Pons (tissue), 1 donor: ENCODE data around the gene ATG9B.
"Not testable (repeated sequence)": the region's sequence is repeated elsewhere in the genome, so short reads cannot be mapped to it uniquely, and the experiment has no call there.

Experiments
- DNase-seq: peaks from one replicate; pipeline ENCODE4 v3.0.0-alpha.2; 2016; ENCODE audit warnings: low spot score

The ATG9B gene

DNA sequence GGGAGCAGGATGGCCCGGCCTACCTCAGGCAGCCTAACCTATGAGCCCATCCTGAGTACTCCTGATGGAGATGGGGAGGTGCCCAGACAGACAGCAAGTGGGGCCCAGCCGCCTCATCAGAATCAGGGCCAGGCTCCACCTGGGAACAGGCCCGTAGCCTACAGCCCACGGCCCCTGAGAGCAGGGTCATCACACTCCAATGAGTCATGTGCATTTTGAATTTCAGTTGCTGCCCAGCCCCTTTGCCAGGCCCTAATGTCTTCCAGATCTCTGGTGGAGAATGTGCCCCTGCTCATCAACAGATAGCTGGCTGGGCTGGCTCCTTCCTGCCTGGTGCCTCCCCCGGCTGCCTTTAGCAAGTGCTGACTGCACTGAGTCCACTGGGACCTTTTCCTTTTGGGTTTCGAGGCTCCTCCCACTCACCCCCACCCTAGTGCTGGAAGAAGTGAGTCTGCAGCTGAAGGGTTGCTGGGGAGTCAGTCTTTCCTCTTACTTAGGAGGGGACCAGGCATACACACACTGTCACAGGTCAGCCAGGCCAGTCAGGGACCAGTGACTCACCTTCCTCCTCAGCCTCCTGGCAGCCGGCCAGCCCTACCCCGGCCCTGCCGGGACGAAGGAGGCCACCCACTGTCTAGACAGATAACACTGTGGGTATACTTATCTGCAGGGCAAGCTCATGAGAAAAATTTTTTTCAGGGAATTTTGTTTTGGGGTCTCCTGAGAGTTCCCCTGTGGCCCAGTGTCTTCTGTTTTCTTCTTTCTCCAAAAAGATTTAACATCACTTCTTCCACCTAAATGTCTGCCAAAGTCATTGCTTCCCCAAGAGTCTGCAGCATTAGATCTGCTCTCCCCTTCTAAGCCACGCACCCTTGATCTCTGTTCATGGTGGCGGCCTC lies 14.9 kb upstream of the ATG9B start:
- DNase-seq = no peak

DNA sequence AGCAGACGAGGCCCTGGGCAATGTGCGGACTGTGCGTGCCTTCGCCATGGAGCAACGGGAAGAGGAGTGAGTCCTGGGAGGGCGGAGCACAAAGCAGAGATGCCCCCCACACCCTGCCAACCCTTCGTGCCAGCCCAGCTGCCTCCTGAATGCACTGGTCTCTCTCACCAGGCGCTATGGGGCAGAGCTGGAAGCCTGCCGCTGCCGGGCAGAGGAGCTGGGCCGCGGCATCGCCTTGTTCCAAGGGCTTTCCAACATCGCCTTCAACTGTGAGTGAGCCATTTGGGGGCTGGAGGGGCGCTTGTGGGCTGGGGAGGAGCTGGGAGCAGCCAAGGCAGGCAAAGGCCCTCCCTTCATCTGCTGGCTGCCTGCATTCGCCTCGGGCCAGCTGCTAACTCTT lies 11.6 kb upstream of the ATG9B start:
- no peak for DNase-seq

DNA sequence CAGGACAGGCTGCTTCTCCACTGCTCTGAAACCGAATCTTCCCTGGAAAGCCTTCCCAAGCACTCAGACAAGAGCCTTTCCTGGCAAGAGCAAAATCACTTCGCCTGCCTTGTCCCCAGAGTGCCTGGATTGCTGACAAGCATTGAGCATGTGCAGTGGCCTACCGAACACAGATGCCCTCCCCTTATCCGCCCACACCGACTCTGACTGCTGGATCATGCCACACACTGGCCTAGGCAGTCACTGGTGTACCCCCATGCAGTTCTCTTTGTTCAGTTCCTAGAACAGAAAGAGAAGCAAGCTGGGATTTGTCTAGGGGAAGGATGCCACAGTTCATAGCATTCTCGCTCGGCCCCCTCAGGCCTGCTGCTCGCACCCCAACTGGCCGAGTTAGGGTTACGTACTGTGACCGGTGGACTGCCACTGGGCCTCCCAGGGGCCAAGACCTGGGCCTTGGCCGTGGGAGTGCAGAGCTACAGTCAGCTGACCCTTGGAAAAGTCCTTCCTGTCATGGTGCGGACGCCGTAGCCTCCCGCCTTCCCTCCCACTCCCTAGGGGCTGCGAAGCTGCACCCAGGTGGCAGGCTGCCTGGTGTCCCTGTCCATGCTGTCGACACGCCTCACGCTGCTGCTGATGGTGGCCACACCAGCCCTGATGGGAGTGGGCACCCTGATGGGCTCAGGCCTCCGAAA lies 10.9 kb upstream of the ATG9B start:
- no peak for DNase-seq

DNA sequence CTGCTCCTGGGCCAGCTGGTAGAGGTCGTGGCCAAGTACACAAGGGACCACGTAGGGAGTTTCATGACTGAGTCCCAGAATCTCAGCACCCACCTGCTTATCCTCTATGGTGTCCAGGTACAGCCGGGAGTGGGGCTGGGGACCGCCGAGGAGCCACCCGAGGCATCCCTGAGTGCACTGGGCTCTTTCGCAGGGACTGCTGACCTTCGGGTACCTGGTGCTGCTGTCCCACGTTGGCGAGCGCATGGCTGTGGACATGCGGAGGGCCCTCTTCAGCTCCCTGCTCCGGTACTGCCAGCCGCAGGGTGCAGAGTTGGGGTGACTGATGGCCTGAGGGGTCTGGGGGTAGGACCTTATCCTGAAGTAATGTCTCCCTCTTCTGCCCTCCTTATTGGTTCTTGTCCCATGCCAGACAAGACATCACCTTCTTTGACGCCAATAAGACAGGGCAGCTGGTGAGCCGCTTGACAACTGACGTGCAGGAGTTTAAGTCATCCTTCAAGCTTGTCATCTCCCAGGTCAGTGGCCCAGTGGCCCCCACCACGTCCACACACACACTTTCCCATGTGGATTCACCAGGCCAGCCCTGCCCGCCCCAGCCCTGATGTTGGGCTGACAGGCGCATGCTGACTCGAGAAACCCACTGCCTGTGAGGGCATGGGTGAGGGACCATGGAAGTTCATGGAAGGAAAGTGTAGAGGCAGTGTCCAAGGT lies 10.2 kb upstream of the ATG9B start:
- no peak for DNase-seq

DNA sequence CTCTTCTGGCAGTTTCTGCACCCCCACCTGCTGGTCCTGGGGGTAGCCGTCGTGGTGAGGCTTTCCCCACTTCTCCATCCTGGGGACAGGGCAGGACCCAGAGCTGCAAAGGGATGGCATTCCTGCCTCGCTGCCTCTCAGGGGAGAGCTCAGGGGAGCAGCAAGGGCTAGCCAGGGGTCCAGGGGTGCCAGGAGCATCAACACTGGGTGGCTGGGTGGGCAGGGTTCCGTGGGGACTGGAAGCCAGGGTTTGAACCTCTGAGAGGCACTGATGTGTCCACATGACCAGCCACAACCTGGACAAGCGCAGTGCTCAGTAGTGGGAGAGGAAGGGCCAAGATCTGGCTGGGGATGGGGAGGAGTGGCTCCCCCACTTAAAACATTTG lies 9.6 kb upstream of the ATG9B start:
- DNase-seq = no peak

DNA sequence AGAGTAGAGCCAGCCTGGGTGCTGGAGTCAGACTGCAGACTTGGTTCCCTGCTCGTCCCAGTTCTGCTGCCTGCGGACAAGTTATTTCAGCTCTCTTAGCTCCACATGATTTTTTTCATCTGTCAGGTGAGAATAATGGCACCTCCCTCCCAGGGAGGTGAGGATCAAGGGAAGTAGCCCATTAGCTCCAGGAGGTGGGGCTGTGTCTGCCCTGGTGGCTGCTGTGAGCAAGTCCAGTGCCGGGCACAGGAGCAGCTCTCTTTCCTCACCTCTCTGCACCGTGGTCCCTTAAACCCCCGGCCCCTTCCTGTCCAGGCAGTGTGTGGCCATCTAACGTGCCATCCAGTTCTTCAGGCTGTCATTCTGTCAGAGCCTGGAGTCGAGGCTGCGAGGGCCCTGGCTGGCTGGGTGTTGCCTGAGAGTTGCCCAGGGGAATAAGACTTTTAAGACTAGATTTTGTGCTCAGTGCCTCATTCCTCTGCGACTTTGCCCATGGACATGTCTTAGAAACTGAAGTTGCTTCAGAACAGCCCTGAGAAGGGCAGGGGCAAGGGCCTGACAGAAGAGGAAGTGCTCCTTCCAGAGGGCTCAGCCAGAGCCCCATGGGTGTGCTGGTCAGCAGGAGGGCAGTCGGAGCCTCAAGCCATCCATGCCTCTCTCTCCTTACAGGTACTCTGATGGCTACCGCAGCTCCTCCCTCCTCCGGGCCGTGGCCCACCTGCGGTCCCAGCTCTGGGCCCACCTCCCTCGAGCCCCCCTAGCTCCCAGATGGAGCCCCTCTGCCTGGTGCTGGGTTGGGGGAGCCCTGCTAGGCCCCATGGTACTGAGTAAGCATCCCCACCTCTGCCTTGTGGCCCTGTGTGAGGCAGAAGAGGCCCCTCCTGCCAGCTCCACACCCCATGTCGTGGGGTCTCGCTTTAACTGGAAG lies 8.9 kb upstream of the ATG9B start:
- no peak for DNase-seq

DNA sequence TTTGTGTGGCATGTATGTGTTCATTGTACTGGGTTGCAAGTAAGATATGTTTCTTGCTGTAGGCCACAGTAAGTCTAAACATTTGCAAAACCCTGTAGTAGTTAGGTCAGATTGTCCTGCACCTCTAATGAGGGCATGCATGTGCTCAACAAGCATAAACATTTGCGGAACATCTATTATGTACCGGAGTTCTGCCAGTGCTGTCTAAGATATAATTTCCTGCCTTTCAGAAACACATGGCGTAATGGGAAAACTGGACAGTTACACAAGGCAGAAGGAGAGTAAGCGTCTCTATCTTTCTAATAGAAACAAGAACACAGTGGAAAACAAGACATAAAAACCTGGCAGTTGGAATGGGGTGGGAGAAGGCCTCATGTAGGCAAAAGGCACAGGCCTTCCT lies 6.7 kb upstream of the ATG9B start:
- no peak for DNase-seq

DNA sequence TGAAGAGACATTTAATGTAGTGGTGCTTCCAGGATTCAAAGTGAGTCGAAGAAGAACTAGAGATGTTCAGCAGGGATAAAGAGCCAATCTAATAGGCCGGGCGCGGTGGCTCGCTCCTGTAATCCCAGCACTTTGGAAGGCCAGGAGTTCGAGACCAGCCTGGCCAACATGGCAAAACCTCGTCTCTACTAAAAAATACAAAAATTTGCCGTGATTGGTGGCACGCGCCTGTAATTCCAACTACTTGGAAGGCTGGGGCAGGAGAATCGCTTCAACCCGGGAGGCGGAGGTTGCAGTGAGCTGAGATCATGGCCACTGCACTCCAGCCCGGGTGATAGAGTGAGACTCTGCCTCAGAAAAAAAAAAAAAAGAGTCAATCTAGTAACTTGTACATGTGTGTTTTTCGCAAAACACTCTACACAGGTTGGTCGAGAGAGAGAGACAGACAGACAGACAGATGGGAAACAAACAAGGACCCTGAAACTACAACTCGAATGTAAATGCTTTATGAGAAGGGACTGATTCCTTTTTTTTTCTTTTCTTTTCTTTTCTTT lies 4.7 kb upstream of the ATG9B start:
- no peak for DNase-seq

DNA sequence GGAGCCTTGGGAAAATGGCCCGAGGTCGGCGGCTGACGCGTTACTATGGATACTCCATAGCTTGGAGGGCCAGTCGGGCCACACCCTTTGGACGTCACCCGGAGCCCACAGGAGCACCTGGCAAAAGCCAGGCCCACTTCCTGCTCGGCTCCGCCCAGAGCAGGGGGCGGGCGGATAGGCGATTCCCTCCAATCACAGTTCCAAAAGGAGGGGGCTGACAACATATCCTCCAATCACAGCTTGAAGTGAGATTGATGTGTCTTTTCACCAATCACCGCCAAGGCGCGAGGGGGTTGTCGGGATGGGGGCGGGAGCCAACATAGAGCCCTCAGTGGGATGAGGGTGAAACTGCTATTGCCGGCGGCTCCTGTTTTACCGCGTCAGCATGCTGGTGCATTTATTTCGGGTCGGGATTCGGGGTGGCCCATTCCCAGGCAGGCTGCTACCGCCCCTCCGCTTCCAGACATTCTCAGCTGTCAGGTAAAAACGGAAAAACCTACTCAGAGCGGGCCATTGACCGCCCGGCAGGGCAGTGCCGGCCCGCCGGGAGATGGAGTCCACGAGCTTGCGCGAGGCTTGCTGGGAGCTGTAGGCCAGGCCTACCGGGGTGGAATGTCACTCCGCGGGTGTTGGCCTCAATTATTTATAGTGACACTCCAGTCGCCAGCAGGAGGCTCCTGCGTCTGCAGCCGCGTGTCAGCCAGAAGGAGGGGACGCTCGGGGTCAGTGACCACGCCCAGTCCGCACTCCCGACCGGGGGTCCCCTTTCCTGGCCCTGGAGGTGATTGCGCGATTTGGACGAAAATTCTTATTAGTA lies 4.0 kb upstream of the ATG9B start, which contains the start of gene ABCB8:
TSS of gene ABCB8 (plus strand) at position 320 of the 817 bp plus-strand sequence. CDS start at position 386, 66 bp downstream.
- DNase-seq = peak; percentile 99

DNA sequence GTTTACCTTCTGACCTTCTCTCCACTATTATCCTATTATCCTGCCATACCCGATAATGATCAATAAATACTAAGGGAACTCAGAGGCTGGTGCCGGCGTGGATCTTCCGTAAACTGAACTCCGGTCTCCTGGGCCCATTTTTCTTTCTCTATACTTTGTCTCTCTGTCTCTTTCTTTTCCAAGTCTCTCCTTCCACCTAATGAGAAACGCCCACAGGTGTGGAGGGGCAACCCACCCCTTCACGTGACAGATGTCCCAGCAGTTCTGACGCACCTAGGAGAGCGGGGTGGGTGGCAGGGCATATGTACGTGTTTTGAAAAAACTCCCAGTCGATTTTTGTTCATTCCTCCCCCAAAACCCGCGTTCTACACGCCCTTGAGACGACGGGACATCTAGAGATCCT lies 3.4 kb upstream of the ATG9B start:
- not testable (repeated sequence) for DNase-seq

DNA sequence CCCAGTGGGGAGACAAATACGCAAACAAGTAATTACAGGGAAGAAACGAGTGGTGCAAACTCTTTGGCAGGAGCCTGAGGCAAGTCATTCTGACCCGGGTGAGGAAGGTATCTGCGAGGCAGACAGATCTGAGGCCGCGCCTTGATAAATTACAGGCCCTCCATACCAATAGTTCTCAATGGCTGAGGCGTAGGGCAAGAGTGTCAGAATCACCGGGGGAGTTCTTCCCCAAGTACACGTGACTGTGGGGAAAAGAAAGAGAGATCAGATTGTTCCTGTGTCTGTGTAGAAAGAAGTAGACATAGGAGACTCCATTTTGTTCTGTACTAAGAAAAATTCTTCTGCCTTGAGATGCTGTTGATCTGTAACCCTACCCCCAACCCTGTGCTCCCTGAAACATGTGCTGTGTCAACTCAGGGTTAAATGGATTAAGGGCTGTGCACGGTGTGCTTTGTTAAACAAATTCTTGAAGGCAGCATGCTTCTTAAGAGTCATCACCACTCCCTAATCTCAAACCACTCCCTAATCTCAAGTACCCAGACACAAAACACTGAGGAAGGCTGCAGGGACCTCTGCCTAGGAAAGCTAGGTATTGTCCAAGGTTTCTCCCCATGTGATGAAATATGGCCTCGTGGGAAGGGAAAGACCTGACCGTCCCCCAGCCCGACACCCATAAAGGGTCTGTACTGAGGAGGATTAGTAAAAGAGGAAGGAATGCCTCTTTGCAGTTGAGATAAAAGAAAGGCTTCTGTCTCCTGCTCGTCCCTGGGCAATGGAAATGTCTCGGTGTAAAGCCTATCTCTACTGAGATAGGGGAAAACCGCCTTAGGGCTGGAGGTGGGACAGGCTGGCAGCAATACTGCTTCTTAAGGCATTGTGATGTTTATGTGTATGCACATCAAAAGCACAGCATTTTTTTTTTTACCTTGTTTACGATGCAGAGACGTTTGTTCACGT lies 2.8 kb upstream of the ATG9B start:
- DNase-seq = not testable (repeated sequence)

DNA sequence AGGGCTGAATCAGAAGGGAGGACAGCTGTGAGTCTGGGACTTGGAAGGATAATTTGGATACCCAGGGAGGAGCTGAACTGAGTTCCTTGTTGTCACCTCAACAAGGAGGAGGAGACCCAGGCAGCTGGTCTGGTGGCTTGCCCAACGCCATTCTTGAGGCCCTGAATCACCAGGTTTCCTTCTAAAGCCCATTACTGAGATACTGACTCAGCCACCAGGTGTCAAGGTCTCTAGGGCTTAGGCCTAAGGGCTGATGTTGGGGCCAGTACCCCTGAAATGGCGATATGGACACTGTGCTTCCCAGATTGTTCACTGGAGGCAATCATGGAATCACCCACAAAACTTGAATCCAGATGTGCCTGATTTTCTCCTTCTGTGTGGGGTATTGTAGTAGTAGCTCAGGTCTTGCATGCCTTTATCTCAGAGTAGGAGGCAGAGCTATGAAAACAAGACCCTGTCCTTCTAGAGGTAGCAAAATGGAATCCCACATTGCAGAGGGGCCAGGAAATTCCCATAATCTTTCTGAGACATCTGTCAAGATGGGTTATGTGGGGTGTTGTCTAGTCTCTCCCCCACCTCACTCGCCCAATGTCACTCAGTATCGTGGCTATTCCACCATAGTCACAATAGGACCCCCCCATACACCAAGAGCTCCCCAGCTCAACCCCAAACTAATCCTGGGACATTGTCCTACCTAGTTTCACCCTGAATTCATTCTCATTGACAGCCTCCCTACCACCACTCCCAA lies 1.8 kb upstream of the ATG9B start:
- no peak for DNase-seq

DNA sequence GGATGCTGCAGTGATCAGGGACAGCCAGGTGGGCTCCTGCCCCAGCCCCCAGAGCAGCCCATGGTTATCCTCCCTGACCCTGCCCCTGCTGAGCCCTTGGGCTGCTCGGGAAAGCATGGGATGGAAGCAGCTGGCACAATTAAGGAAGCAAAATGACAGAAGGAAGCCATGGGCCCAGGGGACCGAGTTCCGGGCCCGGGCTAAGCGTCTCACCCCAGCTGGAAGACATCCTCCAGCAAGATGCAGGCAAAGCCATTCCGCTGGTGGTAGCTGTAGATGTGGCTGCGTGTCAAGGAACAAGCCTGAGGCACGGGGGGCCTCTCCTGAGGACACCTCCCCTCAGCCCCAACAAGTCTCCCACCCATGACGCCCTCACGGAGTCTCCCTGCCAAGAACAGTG lies 1.1 kb downstream of the ATG9B start:
- no peak for DNase-seq

DNA sequence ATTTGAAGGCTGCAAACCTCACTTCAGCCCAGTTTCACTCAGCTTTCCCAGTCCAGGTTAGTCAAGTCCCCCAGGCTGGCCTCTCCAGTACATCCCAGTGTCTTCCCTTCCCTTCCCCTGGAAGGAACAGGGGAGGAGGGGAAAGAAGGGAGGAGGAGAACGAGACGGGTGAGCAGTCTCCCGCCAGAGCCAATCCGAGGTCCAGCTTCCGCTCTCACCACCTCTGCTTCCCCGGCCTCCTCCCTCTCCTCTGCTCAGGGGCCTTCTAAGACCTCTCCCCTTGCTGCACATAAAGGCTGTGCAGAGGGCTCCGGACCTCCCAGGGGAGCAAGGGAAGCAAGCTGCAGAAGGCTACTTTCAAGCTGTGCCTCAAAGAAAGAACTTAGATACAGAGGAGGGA lies 4.1 kb downstream of the ATG9B start:
- no peak for DNase-seq

DNA sequence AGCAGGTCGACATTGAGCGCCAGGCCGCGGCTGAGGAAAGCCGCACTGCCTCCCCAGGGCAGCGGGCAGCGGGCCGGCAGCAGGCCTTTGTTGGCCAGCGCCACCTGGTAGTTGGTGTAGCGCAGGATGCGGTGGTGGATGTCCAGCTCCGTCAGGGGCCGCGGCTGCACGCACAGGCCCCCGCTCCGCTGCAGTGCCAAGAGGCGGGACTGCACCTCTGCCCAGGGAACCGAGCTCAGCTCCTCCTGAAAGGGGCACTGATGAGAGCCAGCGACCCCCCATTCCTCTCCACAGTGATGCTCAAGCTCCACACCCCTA lies 5.2 kb downstream of the ATG9B start:
- DNase-seq = no peak

DNA sequence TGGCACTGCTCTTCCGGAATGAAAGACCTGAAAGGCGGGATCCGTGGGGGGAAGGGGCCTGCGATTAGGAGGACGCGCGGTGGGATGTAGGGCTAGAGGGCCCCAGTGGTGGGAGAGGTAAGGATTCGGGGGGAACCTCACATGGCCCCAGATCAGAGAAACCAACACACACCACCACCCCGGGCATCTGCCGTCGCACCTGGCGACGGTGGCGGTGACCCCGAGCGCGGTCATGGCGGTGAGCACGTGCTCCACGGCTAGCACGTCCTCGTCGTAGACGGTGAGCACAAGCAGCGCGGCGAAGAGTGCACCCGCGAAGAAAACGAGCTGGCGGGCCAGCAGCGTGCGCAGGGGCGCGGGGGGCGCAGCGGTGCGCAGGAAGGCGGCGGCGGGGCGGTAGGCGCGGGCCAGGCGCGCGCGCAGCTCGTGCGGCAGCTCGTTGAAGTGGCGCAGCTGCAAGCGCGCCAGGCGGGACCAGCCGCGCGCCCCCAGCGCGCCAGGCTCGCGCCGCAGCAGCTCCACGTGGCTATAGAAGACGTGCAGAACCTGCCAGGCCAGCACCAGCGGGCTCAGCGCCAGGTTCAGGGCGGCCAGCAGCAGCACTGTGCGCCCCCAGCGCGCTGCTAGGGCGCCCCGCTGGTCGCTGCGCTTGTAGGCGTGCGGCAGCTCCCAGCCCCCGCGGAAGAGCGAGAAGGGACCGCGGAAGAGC lies 5.7 kb downstream of the ATG9B start:
- DNase-seq = no peak

DNA sequence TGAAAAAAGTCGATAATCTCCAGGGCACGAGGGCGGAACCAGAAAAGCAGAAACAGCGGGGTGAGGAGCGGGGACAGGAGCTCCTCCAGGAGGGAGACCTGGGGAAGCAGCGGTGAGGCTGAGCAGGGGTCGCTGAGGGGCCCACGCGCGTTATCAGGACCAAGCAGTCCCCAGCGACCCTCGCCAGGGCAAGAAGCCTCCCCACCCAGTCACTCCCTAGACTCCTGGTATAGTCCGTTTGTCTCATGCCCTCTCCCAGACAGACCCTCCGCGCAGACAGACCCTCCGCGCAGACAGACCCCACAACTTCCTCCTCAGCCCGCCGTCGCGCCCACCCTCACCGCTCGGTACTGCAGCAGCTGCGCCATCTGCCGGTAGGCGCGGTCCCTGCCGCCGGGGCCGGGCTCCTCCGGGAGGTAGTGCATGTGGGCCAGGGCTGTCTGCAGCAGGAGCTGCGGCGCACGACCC lies 6.3 kb downstream of the ATG9B start:
- DNase-seq = no peak
